Ascending aorta (tissue), 2 donors: Measurements from ENCODE around the gene TMEM106A. TPM values are rescaled to one million over a fixed set of nuclear protein-coding genes. Genes with fewer than 3 reads are reported as not detected.

Source experiments
- DNase-seq, 2 donors: peaks; one replicate each; pipeline ENCODE4 v3.0.0-alpha.2; 2019; ENCODE audit warnings: low spot score in 2 of 2
- H3K27ac ChIP-seq, 2 donors: fragments of 200-600 bp; sonication (generic); one replicate each; pipeline ENCODE4 v1.5.1; 2016 to 2017; ENCODE audit warnings: mild to moderate bottlenecking in 1 of 2
- H3K27me3 ChIP-seq: fragments of 200-600 bp; sonication (generic); one replicate; pipeline ENCODE4 v1.5.1; 2017
- H3K36me3 ChIP-seq, 2 donors: fragments of 200-600 bp; sonication (generic); one replicate each; pipeline ENCODE4 v1.5.1; 2016
- H3K4me1 ChIP-seq, 2 donors: fragments of 200-600 bp; sonication (generic); one replicate each; pipeline ENCODE4 v1.5.1; 2016 to 2017; ENCODE audit warnings: mild to moderate bottlenecking in 1 of 2
- H3K4me3 ChIP-seq, 2 donors: fragments of 200-600 bp; sonication (generic); one replicate each; pipeline ENCODE4 v1.5.1; 2016 to 2017; ENCODE audit warnings: mild to moderate bottlenecking in 1 of 2
- H3K9me3 ChIP-seq, 2 donors: fragments of 200-600 bp; sonication (generic); one replicate each; pipeline ENCODE4 v1.5.1; 2016
- intact Hi-C: fragments of 100-400 bp; cut with DNase I; formaldehyde crosslinking; loops from one replicate; pipeline ENCODE4 v1.15.1; 2023
- total RNA-seq: library from RNA; depleted of rRNA; stranded (reverse); fragments of >200 nt; gene quantifications from one replicate; pipeline ENCODE4 v1.1.0, GENCODE V29; 2016
- TF ChIP-seq, protein P1 (sequence below), 3 experiments: fragments of 200-600 bp in 2 of 3; fragments of 450-650 bp in 1 of 3; sonication (generic) in 2 of 3; IDR thresholded peaks; one replicate each; pipeline ENCODE4 v1.5.1; 2016 to 2019; ENCODE audit warnings: antibody characterized with exemption in 3 of 3, mild to moderate bottlenecking in 1 of 3, moderate library complexity in 1 of 3

The TMEM106A gene
- total RNA-seq, 1 donor from 2014 or later, result 18.5 TPM

DNA sequence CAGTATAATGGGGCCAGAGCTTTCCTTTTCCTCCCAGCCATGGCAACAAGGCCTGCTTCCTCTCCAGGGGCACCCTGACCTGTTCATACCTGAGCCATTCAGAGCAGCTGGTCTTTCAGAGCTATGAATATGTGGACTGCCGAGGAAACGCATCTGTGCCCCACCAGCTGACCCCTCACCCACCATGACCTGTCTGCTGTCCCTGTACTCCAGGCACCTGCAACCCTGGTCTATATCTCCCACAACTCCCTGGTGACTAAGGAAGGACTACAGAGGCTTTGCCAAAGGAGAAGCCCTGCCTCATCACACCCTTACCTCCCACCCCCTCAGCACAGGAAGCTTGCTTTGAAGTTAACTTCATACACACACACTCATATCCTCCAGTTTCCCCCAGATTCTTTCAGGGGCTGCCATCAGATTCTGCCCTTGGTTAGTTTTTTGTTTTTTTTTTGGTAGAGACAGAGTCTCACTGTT is 6.0 kb downstream of the TMEM106A start:
- DNase-seq, result no peak
- H3K36me3 ChIP-seq, result peaks cover 4 to 20% of the 10 kb centered on the region in 2 donors
- intact Hi-C loops, result no loop called here
- TF ChIP-seq, protein P1, sequence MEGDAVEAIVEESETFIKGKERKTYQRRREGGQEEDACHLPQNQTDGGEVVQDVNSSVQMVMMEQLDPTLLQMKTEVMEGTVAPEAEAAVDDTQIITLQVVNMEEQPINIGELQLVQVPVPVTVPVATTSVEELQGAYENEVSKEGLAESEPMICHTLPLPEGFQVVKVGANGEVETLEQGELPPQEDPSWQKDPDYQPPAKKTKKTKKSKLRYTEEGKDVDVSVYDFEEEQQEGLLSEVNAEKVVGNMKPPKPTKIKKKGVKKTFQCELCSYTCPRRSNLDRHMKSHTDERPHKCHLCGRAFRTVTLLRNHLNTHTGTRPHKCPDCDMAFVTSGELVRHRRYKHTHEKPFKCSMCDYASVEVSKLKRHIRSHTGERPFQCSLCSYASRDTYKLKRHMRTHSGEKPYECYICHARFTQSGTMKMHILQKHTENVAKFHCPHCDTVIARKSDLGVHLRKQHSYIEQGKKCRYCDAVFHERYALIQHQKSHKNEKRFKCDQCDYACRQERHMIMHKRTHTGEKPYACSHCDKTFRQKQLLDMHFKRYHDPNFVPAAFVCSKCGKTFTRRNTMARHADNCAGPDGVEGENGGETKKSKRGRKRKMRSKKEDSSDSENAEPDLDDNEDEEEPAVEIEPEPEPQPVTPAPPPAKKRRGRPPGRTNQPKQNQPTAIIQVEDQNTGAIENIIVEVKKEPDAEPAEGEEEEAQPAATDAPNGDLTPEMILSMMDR (IDR thresholded peaks at IDR 0.05), result no peak
- H3K27me3 ChIP-seq, result no peaks in the 10 kb centered on the region
- H3K4me1 ChIP-seq, result peaks cover 0 to 3% of the 10 kb centered on the region in 2 donors
- H3K27ac ChIP-seq, result no peak overlapping the region
- H3K9me3 ChIP-seq, result no peaks in the 10 kb centered on the region
- no peak overlapping the region for H3K4me3 ChIP-seq

DNA sequence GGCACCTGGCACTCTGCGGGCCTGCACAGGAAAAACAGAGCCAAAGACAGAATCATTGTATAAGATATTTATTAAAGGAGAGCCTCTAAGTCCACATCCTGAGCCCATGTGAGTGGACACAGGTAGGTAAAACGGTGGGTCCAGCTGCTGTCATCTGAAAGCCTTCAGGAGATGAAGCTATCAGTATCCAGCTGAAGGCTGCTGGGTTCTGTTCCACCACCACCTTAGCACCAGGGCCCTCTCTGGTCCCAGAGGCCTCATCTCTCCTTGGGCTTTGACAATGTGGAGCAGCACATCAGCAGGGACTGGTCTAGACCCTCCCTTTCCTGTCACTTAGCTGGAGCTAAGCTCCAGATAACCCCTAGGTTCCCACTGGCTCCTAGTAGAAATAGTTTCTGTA is 7.3 kb downstream of the TMEM106A start:
- Histone ChIP-seq H3K36me3 (peaks cover 10 to 20% of the 10 kb centered on the region in 2 donors), H3K4me1 (no peaks in the 10 kb centered on the region), H3K4me3 (no peak overlapping the region), H3K27ac (no peak overlapping the region), H3K9me3 (no peaks in the 10 kb centered on the region), H3K27me3 (no peaks in the 10 kb centered on the region)
- intact Hi-C loops, result no loop called here
- DNase-seq, result peak in 1 of 2 donors; percentile 52
- TF ChIP-seq, protein P1 (IDR thresholded peaks at IDR 0.05), result no peak

DNA sequence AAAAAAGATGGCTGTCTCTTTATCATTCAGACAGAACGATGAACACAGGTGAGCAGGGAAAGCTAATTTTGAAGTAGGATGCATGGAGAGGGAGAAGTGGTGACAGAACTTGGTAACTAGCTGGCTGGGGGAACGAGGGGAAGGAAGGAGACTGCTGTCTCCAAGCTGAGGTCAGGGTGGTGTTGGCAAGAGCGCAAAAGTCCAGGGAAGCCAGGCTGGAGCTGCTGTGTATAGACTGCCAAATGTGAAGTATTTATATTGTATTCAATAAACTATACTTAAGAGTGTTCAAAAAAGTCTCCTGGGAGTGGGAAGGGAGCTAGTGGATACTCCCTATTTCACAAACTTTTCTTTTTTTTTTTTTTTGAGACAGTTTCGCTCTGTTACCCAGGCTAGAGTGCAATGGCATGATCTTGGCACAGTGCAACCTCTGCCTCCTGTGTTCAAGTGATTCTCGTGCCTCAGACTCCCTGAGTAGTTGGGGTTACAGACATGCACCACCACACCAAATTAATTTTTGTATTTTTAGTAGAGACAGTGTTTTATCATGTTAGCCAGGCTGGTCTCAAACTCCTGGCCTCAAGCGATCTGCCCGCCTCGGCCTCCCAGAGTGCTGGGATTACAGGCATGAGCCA is 8.2 kb downstream of the TMEM106A start:
- Histone ChIP-seq H3K27me3 (no peaks in the 10 kb centered on the region), H3K27ac (no peak overlapping the region), H3K4me3 (no peak overlapping the region), H3K9me3 (no peaks in the 10 kb centered on the region), H3K4me1 (no peaks in the 10 kb centered on the region), H3K36me3 (peaks cover 17 to 24% of the 10 kb centered on the region in 2 donors)
- intact Hi-C loops, result no loop called here
- peak in 1 of 2 donors; percentile 40 for DNase-seq
- TF ChIP-seq, protein P1 (IDR thresholded peaks at IDR 0.05), result no peak

DNA sequence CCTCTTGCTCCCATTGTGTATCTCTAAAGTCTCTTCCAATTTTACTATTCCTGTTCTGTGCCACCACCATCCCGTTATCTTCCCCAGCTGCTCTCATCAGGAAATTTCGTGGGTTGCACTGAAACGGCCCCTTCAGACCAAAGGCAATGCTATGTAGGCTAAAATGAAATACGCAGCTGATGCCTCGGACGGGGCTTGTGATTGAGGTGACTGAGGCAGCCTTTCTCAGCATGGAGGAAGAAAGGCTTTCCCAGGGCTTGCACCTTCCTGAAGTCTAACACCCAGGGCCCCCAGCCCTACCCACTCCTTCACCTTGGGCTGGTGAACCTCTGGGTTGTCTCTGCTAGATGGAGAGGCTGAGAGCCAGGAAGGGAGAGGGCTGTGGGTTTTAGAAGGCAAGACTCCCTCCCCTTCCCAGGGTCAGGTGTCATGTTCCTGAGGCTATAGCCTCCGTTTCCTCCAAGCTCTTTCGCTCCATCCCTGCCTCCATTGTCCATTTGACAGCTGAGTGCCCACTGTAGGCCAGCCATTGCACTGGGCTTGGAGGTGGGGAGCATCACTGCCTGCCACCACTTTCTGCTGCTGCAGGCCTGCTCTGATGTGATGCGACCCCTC is 8.9 kb downstream of the TMEM106A start:
- intact Hi-C loops, result no loop called here

DNA sequence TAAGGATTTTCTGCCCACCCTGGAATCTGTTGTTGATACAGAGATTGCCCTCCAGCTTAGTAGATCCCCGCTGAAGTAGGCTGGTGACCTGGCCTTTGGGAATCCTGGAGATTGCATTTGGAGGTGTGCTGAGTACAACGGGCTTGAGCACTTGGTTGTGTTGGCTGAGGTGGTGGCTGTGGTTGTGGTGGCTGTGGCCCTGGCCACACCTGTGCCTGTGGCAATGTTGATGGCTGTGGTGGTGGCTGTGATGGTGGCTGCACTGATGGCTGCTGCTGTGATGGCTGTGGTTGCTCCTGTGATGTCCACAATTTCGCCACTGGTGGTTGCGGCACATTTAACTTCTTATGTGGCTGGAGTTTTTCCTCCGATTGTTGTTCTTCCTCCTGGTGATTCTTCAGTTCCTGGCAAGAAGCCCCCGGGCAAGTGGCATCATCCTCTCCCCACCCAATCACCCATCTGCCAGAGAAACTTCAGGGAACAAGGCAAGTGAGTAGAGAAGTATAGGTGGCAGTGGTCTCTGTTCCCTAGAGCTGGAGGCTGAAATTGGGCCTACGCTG is 12.6 kb downstream of the TMEM106A start:
- intact Hi-C loops, result no loop called here
- H3K4me3 ChIP-seq, result no peak overlapping the region
- no peaks in the 10 kb centered on the region for H3K9me3 ChIP-seq
- H3K36me3 ChIP-seq, result peaks cover 14 to 17% of the 10 kb centered on the region in 2 donors
- no peaks in the 10 kb centered on the region for H3K27me3 ChIP-seq
- no peaks in the 10 kb centered on the region for H3K4me1 ChIP-seq
- peak in 1 of 2 donors; percentile 37 for DNase-seq
- no peak overlapping the region for H3K27ac ChIP-seq
- TF ChIP-seq, protein P1 (IDR thresholded peaks at IDR 0.05), result no peak

More for the DNA sequence above, 8.9 kb downstream of the TMEM106A start:
- TF ChIP-seq, protein P1 (IDR thresholded peaks at IDR 0.05), result no peak
- H3K9me3 ChIP-seq, result no peaks in the 10 kb centered on the region
- H3K4me1 ChIP-seq, result no peaks in the 10 kb centered on the region
- H3K4me3 ChIP-seq, result no peak overlapping the region
- H3K36me3 ChIP-seq, result peaks cover 17 to 24% of the 10 kb centered on the region in 2 donors
- peak in 1 of 2 donors; percentile 33 for DNase-seq
- H3K27me3 ChIP-seq, result no peaks in the 10 kb centered on the region
- no peak overlapping the region for H3K27ac ChIP-seq
